Cardiac muscle cell (in vitro differentiated cells and primary cell): Measurements from ENCODE around the gene POLR2L. TPM values are rescaled to one million over a fixed set of nuclear protein-coding genes. Genes with fewer than 3 reads are reported as not detected.

Source experiments
- DNase-seq, 2 donors: peaks; one replicate each; pipeline versions ENCODE4 v3.0.0 to v3.0.0-alpha.2; 2010 to 2017; ENCODE audit warnings: low read depth in 1 of 2, low spot score in 1 of 2
- H3K27ac ChIP-seq: fragments of 200-600 bp; sonication (generic); 2 replicates; pipeline ENCODE4 v1.5.1; 2016
- H3K27me3 ChIP-seq: fragments of 200-600 bp; sonication (generic); 2 replicates; pipeline ENCODE4 v1.6.0; 2016; ENCODE audit warnings: control low read depth
- H3K36me3 ChIP-seq: fragments of 200-600 bp; sonication (generic); 2 replicates; pipeline ENCODE4 v1.5.1; 2016; ENCODE audit warnings: control low read depth
- H3K4me1 ChIP-seq: fragments of 200-600 bp; sonication (generic); 2 replicates; pipeline ENCODE4 v1.8.1; 2017; ENCODE audit warnings: low read depth, mild to moderate bottlenecking, mixed run types
- H3K4me3 ChIP-seq: fragments of 200-600 bp; sonication (generic); 2 replicates; pipeline ENCODE4 v1.5.1; 2016; ENCODE audit warnings: mild to moderate bottlenecking
- H3K9me3 ChIP-seq: fragments of 200-600 bp; sonication (generic); 2 replicates; pipeline ENCODE4 v1.5.1; 2017; ENCODE audit warnings: low read depth, mild to moderate bottlenecking, control low read depth
- polyA plus RNA-seq: library from polyadenylated mRNA; unstranded; fragments of >200 nt; fragmentation: Nextera tagmentation; extraction: Ambion mirVana; gene quantifications from 2 replicates; pipeline ENCODE4 v1.2.1, GENCODE V29; 2016
- total RNA-seq: library from RNA; depleted of rRNA; stranded (reverse); fragments of >200 nt; gene quantifications from 2 replicates; pipeline ENCODE4 v1.2.3, GENCODE V29; 2016
- TF ChIP-seq, protein P1 (sequence below): IDR thresholded peaks from 2 replicates; pipeline ENCODE4 v1.5.1; 2012; ENCODE audit warnings: low read depth, mild to moderate bottlenecking, low read length

Gene POLR2L
- total and polyA plus RNA-seq, 2 experiments from 2014 or later: 67.3 to 482 TPM

DNA sequence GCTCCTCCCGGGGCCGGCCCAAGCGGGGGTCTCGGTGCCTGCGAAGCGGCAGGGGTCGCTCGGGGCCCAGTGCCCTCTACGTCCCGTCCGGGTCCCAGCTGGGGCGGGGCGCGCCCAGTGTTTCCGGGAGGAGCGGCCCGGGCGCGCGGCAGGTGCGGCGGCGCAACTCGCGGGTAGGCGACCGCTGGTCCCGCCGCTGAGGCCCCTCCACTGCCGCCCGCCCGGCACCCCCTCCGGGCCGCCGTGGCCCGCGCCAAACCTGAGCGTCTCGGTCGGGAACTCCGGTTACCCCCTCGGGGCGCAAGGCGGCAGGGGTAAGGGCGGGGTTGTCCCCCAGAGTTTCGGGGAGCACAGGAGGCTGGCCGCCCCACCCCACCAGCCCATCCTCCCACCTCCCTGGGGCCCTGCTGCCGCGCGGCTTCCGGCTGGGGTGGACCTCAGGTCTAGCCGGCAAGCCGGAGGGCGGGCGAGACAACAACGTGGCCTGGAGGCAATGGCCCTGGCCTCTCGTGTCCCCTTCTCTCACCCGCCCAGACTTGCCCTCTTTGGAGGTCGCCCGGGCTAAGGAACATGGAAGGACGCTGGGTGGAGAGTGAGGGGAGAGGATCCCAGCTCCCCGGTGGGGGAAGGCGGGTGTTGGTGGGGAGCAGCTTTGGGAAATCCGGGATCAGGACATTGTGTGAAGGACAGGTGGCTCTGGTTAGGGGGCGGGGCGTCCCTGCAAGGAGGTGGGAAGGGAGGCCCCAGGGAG, 15.0 kb downstream of the POLR2L start:
- peak in 1 of 2 donors; percentile 67 for DNase-seq
- Histone ChIP-seq H3K4me3 (peak overlapping the region; percentile 27), H3K36me3 (peaks cover 7% of the 10 kb centered on the region), H3K4me1 (peaks cover 30% of the 10 kb centered on the region), H3K27me3 (peaks cover 29% of the 10 kb centered on the region), H3K27ac (peak overlapping the region; percentile 27), H3K9me3 (no peaks in the 10 kb centered on the region)
- TF ChIP-seq, protein P1, sequence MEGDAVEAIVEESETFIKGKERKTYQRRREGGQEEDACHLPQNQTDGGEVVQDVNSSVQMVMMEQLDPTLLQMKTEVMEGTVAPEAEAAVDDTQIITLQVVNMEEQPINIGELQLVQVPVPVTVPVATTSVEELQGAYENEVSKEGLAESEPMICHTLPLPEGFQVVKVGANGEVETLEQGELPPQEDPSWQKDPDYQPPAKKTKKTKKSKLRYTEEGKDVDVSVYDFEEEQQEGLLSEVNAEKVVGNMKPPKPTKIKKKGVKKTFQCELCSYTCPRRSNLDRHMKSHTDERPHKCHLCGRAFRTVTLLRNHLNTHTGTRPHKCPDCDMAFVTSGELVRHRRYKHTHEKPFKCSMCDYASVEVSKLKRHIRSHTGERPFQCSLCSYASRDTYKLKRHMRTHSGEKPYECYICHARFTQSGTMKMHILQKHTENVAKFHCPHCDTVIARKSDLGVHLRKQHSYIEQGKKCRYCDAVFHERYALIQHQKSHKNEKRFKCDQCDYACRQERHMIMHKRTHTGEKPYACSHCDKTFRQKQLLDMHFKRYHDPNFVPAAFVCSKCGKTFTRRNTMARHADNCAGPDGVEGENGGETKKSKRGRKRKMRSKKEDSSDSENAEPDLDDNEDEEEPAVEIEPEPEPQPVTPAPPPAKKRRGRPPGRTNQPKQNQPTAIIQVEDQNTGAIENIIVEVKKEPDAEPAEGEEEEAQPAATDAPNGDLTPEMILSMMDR: no peak

GRCh38 chr11:826836-827145, 15.5 kb downstream of the POLR2L start:
- Histone ChIP-seq H3K27ac (peak overlapping the region; percentile 27), H3K36me3 (peaks cover 7% of the 10 kb centered on the region), H3K4me3 (peak overlapping the region; percentile 27), H3K27me3 (peaks cover 29% of the 10 kb centered on the region), H3K4me1 (peaks cover 30% of the 10 kb centered on the region), H3K9me3 (no peaks in the 10 kb centered on the region)
- no peak for DNase-seq
- TF ChIP-seq, protein P1: no peak

- Histone ChIP-seq H3K36me3 (peaks cover 7% of the 10 kb centered on the region), H3K9me3 (no peaks in the 10 kb centered on the region), H3K4me1 (peaks cover 28% of the 10 kb centered on the region), H3K4me3 (peak overlapping the region; percentile 27), H3K27me3 (peaks cover 24% of the 10 kb centered on the region), H3K27ac (no peak overlapping the region)
- TF ChIP-seq, protein P1: no peak
- DNase-seq: no peak
Measured at GRCh38 chr11:826227-826621, 16.1 kb downstream of the POLR2L start.

DNA sequence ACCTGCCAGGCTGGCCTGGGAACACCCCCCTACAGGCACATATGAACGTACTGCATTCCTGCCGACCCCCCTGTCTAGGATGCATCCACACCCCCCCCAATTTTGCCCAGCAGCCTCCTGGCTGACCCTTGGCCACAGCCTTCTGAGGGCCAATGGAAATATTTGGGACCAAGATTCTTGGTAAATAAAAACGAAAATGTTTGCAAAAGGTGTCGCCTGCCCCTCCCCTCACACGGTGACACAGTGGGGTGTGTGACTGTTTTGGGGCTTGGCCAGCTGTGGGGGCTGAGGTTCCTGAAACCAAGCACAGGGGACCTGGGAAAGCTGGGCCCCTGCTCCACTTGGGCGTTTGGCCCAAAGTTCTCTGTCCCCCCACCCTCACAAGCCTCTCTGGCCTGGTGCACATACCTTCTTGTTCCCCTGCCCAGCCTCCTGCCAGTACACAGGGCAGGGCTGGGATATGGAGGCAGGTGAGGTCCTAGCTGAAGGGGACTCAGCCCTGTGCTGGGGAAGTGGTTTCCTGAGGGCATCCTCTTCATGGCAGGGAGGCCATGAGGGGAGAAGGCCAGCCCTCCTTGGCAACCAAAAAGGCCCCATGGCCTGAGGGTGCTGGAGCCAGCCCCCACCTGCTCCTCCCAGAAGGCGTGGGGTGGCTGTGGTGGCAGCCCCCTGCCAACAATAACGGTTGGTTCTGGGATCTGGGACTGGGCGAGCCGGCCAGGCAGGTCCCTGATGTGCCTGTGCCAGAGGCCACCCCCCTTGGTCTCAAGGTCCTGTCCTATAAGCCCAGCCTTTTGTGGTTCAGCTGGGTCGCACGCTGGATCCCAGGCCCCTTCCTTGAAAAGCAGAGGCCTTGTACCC, 16.7 kb downstream of the POLR2L start:
- Histone ChIP-seq H3K27ac (no peak overlapping the region), H3K9me3 (no peaks in the 10 kb centered on the region), H3K36me3 (peaks cover 7% of the 10 kb centered on the region), H3K4me3 (no peak overlapping the region), H3K27me3 (peaks cover 18% of the 10 kb centered on the region), H3K4me1 (peaks cover 23% of the 10 kb centered on the region)
- DNase-seq: no peak
- TF ChIP-seq, protein P1: no peak

- Histone ChIP-seq H3K27me3 (peaks cover 13% of the 10 kb centered on the region), H3K27ac (no peak overlapping the region), H3K9me3 (no peaks in the 10 kb centered on the region), H3K36me3 (peaks cover 7% of the 10 kb centered on the region), H3K4me1 (peaks cover 20% of the 10 kb centered on the region), H3K4me3 (no peak overlapping the region)
- TF ChIP-seq, protein P1: no peak
- no peak for DNase-seq
Measured at GRCh38 chr11:824942-825341, 17.4 kb downstream of the POLR2L start.
